ENCODE measurements around the gene KRTAP13-2.

The KRTAP13-2 gene

GRCh38 chr21:30372139-30372770, at the start of gene KRTAP13-2:
Gene KRTAP13-2 (minus strand): TSS chr21:30372271. CDS start chr21:30372213, 58 bp downstream.
- no peak for DNase-seq
- Histone ChIP-seq H3K27ac (no peak within 1 kb of the TSS), H3K36me3 (no peaks in the 10 kb centered on the region), H3K9me3 (ENCODE audit: severe bottlenecking) (peaks cover 6% of the 10 kb centered on the region), H3K27me3 (ENCODE audit: insufficient read depth, low read depth, severe bottlenecking) (peaks cover 65% of the 10 kb centered on the region), H3K4me3 (ENCODE audit: low read depth, low read length) (no peak within 1 kb of the TSS)
- TF ChIP-seq CTCF (IDR thresholded peaks at IDR 0.05; ENCODE audit: low read depth, low read length): no peak

- DNase-seq: no peak
- Histone ChIP-seq H3K9me3 (ENCODE audit: severe bottlenecking) (peaks cover 7% of the 10 kb centered on the region), H3K27ac (no peak overlapping the region), H3K27me3 (ENCODE audit: insufficient read depth, low read depth, severe bottlenecking) (peaks cover 76% of the 10 kb centered on the region), H3K36me3 (no peaks in the 10 kb centered on the region), H3K4me3 (ENCODE audit: low read depth, low read length) (no peak overlapping the region)
- no peak for TF ChIP-seq CTCF (IDR thresholded peaks at IDR 0.05; ENCODE audit: low read depth, low read length)
Measured at GRCh38 chr21:30415993-30416392, 43.9 kb upstream of the KRTAP13-2 start.

GRCh38 chr21:30408782-30409494, 36.9 kb upstream of the KRTAP13-2 start:
- DNase-seq: peak; percentile 67
- H3K9me3 ChIP-seq (ENCODE audit: severe bottlenecking): no peaks in the 10 kb centered on the region
- H3K4me3 ChIP-seq (ENCODE audit: low read depth, low read length): no peak overlapping the region
- peaks cover 71% of the 10 kb centered on the region for H3K27me3 ChIP-seq (ENCODE audit: insufficient read depth, low read depth, severe bottlenecking)
- no peaks in the 10 kb centered on the region for H3K36me3 ChIP-seq
- H3K27ac ChIP-seq: no peak overlapping the region
- peak; percentile 87 for TF ChIP-seq CTCF (IDR thresholded peaks at IDR 0.05; ENCODE audit: low read depth, low read length)

GRCh38 chr21:30395731-30396130, 23.7 kb upstream of the KRTAP13-2 start, which contains the start of gene KRTAP13-1:
Gene KRTAP13-1 (plus strand): TSS chr21:30396031. CDS start chr21:30396087, 56 bp downstream.
- TF ChIP-seq CTCF (IDR thresholded peaks at IDR 0.05; ENCODE audit: low read depth, low read length): no peak
- H3K4me3 ChIP-seq (ENCODE audit: low read depth, low read length): no peak within 1 kb of the TSS
- no peaks in the 10 kb centered on the region for H3K36me3 ChIP-seq
- H3K9me3 ChIP-seq (ENCODE audit: severe bottlenecking): peaks cover under 1% of the 10 kb centered on the region
- H3K27ac ChIP-seq: no peak within 1 kb of the TSS
- H3K27me3 ChIP-seq (ENCODE audit: insufficient read depth, low read depth, severe bottlenecking): peaks cover 83% of the 10 kb centered on the region
- no peak for DNase-seq

- peaks cover 10% of the 10 kb centered on the region for H3K9me3 ChIP-seq (ENCODE audit: severe bottlenecking)
- TF ChIP-seq CTCF (IDR thresholded peaks at IDR 0.05; ENCODE audit: low read depth, low read length): no peak
- H3K36me3 ChIP-seq: no peaks in the 10 kb centered on the region
- H3K4me3 ChIP-seq (ENCODE audit: low read depth, low read length): no peak overlapping the region
- no peak for DNase-seq
- H3K27ac ChIP-seq: no peak overlapping the region
- H3K27me3 ChIP-seq (ENCODE audit: insufficient read depth, low read depth, severe bottlenecking): peaks cover 85% of the 10 kb centered on the region
Measured at GRCh38 chr21:30391492-30392025, 19.5 kb upstream of the KRTAP13-2 start.
